GM21447 (cell line): Measurements from ENCODE around the gene CNOT10.

Source experiments
- ATAC-seq: cut with Tn5 transposase; IDR thresholded peaks from one replicate; pipeline ENCODE4 v1.9.1; 2021; ENCODE audit not compliant: unreplicated experiment

CNOT10 gene

DNA sequence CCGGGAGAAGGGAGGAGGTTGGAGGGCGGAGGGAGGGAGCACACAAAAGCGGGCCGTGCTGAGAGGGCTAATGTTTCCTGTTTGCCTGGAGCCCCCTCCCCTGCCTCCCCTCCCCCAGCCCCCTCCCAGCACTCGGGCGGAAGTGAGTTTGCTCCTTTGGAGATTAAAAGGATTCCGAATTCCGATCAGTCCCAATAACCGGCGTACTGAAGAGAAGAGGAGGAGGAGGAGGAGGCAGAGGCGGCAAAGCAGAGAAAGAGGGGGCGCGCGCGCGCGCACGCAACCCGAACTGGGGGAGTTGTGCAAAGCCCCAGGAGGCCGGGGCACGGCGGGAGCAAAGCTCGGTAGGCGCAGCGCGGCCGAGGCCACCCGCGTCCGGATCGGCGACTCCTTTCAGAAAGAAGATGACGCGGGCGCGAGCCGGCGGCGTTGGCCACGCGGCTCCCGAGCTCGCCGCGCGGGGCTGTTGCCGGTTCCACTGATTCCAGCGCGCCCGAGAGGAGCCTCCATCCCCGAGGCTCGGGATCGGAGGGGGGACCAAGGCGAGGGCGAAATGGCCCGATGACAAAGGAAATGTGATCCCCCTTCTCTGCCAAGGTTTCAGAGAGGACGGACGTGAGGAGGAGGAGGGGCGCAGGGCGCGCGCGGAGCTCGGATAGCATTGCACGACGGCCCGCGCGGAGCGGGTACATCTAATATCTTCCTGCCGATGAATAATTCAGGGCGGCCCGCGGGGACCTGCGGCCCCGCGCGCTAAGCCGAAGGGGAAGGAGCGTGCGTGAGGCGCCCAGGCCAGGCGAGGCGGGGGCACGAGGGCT, 131.7 kb downstream of the CNOT10 start:
- no peak for ATAC-seq

DNA sequence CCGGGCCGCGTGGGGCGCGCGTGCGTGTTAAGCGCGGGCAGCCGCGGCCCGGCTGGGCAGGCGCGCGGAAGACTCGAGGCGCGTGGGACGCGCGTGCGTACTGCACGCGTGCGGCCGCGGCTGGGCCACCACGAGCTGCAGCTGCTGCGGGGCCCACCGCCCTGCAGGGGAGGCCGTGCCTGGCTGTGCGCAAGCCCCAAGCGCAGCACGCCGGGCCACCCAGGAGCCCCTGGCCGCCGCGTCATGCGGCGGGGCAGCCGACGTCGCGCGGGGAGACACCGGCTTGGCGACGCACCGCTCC, 132.2 kb downstream of the CNOT10 start:
- no peak for ATAC-seq

DNA sequence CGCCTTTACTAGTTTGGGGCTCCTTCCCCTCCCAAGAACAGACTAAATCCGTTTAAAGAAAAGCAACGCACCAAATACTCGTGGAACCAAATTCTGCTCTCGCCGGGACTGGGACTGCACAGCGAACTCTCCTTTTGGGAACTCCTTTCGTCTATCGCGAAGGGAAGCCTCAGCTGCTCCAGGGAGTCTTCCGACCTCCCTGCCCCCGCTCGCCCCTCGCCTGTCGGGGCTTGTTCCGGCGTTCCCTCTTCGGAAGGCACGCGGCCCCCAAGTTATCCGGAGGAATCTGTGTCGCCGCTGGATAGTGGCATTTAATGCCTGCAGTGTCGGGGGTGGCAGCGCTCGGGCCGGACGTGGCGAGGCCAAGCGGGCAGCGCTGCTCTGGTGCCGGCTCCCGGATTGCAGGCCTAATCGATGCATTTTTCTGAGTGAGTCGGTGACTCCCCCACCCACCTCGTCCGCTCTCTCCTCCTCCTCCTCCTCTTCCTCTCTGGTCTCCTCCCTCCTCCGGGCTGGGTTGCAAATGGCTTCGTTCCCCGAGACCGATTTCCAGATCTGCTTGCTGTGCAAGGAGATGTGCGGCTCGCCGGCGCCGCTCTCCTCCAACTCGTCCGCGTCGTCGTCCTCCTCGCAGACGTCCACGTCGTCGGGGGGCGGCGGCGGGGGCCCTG, 132.7 kb downstream of the CNOT10 start, which contains the start of gene TRIM71:
Gene TRIM71 (plus strand): TSS at position 440 of the 671 bp plus-strand sequence. CDS start 84 bp downstream, at position 524.
- no peak for ATAC-seq

DNA sequence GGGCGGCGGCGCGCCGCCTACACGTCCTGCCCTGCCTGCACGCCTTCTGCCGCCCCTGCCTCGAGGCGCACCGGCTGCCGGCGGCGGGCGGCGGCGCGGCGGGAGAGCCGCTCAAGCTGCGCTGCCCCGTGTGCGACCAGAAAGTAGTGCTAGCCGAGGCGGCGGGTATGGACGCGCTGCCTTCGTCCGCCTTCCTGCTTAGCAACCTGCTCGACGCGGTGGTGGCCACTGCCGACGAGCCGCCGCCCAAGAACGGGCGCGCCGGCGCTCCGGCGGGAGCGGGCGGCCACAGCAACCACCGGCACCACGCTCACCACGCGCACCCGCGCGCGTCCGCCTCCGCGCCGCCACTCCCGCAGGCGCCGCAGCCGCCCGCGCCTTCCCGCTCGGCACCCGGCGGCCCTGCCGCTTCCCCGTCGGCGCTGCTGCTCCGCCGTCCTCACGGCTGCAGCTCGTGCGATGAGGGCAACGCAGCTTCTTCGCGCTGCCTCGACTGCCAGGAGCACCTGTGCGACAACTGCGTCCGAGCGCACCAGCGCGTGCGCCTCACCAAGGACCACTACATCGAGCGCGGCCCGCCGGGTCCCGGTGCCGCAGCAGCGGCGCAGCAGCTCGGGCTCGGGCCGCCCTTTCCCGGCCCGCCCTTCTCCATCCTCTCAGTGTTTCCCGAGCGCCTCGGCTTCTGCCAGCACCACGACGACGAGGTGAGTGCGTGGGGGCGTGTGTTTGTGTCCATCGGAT, 133.4 kb downstream of the CNOT10 start:
- no peak for ATAC-seq

DNA sequence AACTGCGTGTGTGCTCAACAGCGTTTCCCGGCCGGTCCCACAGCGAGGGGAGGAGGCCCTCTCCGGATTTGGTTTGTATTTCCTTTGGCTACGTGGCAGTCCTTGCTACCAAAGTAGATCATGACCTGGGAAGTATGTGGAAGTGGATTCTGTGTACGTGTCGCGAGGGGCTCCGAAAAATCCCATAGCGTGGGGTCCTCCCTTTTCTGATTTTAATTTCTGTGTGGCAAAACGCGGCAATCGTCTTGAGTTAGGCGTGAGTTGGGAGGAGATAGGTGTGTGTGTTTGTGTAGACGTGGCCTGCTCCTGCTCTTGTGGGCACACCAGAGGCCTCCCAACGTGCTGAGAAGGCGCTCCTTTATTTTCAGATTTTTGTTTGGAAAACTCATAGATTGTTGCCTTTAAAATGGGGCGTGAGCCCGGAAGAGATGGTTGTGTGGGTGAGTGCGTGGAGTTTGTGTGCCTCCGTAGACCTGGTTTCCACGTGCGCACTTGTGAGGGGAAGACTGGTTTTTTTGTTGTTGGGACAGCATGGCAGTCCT, 134.1 kb downstream of the CNOT10 start:
- ATAC-seq: no peak

DNA sequence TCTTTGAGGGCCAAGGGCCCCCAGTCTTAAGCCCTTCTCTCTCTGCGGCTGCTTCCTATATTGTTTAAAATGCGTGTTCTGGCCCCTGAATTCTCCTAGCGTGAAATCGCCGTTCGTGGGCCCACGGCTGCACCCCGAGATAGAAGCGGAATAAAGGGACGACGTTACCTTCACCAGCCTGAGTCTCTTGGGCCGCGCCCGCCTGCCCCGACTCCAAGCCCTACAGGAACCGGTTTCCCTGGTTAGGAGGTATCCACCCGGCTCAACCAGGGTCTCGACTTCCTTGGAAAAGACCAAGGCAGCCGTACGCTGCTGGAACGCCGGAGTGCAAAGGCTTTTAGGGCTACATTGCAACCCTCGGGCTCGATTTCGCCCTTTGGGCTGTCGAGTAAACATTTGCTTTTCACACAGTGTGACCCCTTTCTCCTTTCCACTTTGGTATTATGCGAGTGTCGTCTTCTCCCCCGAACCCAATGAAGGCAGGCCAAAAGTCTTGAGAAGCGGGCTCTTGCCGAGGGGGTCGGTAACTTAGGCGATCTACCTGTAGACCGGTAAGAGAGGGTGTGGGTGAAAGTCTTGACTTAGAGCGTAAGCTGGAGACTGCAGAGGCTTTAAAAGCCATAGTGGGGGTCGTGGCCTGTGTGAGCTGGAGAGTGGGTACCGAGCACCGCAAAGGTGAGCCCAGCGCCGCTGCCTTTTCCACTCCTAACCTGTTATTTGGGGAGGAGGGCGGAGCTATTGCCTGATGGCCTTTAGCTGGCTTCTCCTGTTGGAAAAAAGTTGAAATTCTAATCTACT, 134.8 kb downstream of the CNOT10 start:
- ATAC-seq: no peak

DNA sequence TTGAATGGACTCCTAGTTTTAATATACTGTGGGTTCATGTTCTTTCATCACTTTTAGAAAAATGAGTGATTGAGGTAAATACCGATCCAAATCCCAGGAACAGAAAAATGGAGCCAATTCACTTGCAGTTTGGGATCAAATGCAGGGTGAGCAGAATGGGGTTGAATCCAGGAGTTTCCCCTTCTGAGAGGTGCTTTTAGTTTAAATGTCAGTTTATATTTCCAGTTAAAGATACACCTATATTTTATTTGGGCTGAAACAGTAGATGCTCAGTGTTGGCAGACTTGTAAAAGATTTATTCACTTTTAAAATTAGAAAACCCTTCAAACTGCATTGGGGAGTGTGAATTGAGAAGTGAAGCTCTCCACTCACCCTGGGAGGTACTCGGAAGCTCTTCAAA, 135.4 kb downstream of the CNOT10 start:
- no peak for ATAC-seq

DNA sequence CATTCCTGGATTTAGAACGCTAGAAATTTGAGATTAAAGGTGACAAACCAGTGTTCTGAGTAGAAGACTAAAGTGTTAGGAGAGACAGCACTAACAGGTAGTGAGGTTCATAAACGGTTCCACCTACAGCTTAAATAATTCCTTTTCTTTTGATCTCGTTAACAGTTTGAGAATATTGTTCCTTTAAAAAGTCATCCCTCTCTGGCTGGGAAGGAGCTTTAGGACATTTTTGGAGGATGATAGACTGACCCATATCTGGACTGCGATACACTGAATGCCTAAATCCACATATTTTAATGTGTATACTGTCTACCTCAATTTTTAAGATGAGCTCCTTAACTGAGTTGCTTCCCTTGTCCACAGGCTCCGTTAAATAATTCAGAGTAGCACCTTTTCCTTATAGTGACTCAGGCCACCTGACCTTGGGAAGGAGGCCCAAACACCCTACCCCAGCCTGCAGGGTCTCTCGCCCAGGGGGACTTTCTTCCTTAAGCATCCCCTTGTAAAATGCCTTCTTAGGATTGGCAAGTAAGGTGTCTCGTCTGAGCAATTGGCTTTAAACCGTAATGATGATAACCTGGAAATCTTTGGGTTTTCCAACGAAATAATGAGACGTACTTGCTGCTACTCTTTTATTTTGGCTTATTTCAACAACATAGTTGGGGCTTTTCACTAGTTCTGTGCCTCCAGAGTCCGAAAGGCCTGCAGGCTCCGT, 136.1 kb downstream of the CNOT10 start:
- no peak for ATAC-seq

DNA sequence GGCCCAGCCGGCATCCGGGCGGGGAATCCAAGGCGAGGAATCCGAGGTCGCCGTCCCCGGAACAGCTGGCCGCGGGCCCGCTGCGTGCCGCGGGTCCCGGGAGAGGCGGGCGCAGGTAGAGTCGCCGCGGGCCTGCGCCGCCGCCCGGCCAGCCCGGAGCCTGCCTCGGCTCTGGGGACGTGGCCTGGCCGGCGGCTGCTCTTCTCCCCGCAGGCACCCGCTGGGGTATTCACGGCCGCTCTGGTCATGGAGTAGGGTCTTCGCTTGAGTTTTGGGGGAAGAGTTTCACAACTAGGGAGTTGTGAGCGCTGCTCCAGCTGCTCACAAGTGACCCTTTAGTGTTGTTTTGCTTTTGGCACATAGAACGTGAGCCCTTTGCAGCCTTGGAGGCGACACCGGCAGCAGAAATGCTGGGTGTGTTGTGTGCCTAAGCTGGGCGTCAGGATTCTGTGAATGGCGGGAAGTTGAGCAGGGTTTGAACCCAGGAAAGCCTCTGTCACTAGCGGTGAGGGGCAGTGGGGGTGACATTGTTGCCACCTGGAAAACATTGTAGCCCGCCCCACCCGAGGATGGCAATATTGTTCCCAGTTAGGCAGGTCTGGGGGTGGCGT, 136.8 kb downstream of the CNOT10 start:
- ATAC-seq: no peak

DNA sequence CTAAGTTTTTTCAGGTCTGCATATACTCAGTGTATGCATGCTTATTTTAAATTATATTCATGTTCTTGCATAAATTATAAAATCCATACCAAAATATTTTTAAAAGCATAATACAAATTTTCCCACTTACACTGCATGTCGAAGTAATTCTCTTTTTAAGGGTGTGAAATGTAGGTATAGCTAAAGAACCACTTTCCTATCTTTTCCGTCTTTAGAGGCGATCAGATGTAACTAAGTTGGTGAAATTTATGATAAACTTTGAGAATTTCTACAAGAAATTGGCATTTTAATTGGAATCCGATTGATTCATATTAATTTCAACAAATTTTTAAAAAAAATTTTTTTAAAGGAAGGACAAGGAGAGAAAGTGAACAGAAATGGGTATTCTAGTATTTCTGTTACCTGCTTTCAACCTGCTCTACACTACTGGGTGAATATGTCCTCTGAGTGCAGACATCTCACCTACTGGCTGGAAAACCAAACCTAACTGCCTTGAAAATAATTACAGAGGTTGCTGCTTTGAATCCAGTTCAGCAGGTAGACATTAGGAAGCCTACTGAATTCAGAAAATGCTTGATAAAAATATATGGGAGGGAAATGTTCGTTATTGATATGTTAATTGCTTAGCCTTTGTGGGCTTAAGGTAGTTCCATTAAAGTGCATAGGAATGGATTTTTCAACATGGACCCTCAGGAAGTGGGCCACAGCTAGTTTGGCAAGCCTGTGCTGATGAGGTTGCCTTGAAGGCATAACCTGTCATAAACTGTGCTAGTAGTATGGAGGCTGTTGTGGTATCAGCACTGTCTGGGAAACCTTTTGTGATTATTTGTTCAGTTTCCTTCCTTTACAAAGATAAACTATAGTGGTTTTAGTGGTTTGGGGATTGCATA, 137.9 kb downstream of the CNOT10 start:
- no peak for ATAC-seq
